HFF-Myc (cell line): ENCODE data around the gene FAM131C.

Source experiments
- DNase-seq: peaks from one replicate; pipeline ENCODE4 v3.0.0-alpha.2; 2011; ENCODE audit warnings: low read depth; ENCODE audit errors: extremely low read depth
- H3K4me3 ChIP-seq: replicated peaks from 2 replicates; pipeline ENCODE4 v1.5.1; 2011; ENCODE audit warnings: low read depth, mild to moderate bottlenecking, control low read depth, low read length
- CTCF ChIP-seq: IDR thresholded peaks from 2 replicates; pipeline ENCODE4 v1.5.1; 2012; ENCODE audit warnings: mild to moderate bottlenecking, low read depth, low read length, control low read depth; ENCODE audit errors: missing control alignments

Gene FAM131C

DNA sequence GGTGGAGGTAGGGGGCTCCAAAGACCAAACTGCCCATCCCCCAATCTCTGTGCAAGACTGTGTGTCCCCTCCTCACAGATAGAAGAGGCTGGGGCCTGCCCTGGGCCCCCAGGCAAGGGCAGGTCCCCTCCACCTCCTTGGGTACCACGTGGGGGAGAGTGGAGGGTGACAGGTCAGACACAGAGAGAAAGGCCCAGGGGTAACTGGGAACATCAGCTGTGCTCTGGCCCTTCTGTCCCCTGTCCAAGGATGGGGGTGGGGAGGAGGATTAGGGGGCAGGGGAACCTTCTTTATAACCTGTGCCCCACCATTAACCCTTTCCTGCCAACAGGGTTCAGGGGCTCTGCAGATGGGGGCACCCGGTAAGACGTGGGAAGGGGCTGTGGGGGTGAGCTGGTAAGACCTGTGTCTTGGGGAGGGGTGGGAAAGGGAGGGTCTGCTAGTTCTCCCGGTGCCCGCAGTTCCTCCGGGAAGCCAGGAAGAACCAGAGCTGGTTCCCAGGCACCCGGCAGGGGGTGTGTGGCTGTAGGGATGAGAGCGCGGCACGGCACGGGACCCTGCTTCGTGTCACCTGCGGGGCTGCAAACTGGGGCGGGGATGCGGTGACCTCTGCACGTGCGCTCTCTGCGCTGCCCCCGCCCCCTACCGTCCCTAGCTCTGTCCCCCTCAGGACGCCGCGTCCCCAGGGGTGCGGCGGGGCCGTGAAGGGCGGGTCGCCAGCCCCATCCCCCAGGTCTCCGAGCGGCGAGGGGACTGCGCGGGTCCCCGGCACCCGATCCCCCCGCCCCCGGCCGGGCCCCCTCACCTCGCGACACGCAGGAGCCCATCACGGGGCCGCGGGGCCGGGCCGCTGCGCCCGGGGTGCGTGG is 601 bp downstream of the FAM131C start:
- peak; percentile 3 for TF ChIP-seq CTCF
- H3K4me3 ChIP-seq, result peak overlapping the region; percentile 39
- DNase-seq, result no peak

DNA sequence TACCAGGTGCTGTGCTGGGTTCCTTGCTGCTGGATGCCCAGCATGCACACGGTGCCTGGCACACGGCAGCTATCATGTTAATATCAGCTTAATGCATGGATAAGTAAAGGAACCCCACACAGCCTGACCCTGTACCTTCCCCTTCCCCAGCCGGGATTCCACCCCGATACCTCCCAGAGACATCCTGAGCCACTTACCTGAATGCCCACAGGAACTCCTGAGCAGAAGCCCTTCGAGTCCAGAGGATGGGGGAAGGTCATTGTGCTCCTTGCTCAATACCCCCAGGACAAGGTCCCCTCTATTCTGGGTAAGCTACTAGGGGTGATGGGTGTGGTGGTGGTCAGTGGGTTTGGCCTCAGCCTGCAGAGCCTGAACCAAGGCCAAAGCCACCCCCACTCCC is 1.4 kb downstream of the FAM131C start:
- DNase-seq, result no peak
- no peak for TF ChIP-seq CTCF
- no peak overlapping the region for H3K4me3 ChIP-seq

DNA sequence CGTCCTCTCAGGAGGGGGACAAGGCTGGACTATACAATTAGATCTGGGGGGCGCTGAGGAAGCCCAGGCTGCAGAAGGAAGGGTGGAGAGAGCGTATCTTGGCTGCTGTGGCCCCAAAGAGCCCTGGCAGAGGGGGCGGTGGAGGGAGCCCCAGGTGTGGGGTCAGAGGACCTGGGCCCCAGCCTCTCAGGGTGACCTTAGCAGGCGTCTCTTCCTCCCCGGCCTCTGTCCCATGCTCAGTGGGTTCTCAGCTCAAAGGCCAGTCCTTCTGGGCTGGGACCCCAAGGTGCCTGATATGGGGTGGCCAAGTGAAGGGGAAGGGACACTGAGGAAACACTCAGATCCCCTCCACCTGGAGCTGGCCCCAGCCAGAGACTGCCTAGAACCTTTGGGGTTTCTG is 1.8 kb downstream of the FAM131C start:
- DNase-seq, result no peak
- TF ChIP-seq CTCF, result no peak
- no peak overlapping the region for H3K4me3 ChIP-seq

GRCh38 chr1:16070640-16071355 is 2.7 kb downstream of the FAM131C start:
- no peak overlapping the region for H3K4me3 ChIP-seq
- no peak for DNase-seq
- TF ChIP-seq CTCF, result no peak

DNA sequence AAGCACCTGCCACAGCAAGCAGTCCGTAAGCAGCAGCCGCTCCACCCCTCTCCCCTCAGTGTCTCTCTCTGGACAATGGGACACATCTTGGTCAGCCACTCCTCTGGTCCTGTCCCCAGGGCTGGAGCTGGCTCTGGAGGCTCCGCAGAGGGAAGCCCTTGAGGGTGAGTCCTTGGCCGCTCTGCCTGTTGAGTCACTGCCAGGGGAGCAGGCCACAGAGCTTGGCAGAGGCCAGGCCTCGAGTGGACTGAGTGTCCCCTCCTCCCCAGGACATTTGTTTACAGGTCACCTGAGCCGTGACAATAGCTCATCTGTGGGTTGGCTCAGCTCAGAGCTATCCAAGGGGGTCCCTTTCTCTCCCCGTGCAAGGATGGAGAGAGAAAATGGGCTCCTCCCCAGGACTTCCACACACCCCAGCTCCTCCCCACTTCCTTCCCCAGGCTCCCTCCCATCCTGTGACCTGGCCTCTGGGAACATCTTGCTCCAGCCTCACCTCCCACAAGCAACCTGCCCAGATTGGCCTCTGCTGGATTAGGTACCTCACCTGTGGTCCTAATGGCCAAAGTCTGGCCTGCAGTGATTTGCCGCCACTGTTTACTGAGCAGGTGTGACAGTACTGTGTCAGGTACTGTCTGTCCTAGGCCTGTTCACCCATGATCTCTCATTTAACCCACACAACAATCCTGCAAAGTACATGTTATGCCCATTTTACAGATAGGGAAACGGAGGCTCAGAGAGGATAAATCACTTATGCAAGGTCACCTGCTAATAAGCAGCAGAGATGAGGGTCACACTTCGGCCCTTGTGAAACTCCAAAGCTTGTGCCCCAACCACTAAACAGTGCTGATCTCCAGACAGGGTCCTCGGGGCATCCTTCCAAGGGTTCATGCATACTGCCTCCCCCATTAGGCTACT is 4.8 kb downstream of the FAM131C start:
- H3K4me3 ChIP-seq, result no peak overlapping the region
- no peak for TF ChIP-seq CTCF
- no peak for DNase-seq

- H3K4me3 ChIP-seq, result no peak overlapping the region
- no peak for TF ChIP-seq CTCF
- DNase-seq, result no peak
Observed at GRCh38 chr1:16067933-16068332, 5.5 kb downstream of the FAM131C start.
